Stimulated activated CD4-positive, alpha-beta T cell treated with anti-CD3 and anti-CD28 coated beads, Interleukin-15, amount 100 ng/mL, for 24 hours (primary cell): ENCODE results near the gene SYNDIG1.
"Not testable (repeated sequence)": the region's sequence is repeated elsewhere in the genome, so short reads cannot be mapped to it uniquely, and the experiment has no call there.

Experiments
- DNase-seq: peaks from one replicate; pipeline ENCODE4 v3.0.0-alpha.2; 2020

SYNDIG1 gene

DNA sequence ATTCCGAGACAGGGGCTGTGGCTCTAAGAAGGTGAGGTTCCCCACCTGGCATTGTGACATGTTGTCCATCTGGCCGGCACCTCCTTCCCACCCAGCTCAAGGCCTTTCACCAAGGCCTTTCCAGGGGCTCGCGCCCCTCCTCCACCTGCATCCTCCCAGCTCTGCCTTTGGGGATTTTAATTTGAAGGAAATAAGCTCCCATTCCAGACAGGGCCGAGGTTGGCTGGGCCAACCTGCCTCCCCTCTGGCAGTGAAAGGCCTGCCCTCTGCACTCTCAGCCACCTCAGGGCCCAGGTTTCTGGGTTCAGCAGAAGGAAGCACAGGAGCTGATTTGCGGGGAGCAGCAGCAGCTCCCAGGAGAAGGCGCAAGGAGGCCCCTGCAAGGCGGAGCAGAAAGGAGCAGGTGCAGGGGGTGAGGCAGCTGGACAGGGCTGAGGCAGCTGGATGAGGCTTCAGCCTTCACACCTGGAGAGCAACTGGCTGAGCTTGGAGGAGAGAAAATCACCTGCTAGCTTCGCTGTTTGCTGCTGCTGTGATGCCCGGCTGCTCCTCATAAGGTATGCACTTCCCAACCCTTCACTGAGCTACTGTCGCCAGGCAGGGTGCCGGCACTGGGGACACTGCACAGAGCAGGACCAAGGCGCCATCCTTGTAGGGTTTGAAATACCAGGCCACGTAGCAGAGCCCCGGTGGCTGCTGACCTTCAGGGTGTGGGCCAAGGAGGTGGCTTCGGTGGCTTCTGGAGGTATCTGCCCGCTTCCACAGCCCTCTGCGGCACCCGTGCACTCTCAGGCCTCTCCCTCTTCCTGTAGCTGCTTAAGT lies 147.0 kb downstream of the SYNDIG1 start:
- no peak for DNase-seq

DNA sequence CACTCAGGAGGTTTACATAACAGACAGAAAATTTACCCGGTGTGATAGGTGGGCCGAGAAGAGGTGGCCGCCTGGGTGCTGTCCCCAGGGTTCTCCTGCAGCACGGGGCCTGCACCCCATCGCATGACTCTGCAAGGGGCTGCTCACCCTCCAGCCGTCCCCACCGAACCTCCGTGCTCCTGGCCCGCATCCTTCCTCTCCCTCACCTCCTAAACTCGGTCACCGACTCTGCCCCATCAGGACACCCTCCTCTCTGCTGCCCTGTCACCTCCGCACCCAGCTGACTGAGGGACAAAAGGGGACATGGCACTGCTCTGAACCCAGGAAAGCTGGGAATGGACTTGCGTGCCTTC lies 147.6 kb downstream of the SYNDIG1 start:
- DNase-seq: no peak

DNA sequence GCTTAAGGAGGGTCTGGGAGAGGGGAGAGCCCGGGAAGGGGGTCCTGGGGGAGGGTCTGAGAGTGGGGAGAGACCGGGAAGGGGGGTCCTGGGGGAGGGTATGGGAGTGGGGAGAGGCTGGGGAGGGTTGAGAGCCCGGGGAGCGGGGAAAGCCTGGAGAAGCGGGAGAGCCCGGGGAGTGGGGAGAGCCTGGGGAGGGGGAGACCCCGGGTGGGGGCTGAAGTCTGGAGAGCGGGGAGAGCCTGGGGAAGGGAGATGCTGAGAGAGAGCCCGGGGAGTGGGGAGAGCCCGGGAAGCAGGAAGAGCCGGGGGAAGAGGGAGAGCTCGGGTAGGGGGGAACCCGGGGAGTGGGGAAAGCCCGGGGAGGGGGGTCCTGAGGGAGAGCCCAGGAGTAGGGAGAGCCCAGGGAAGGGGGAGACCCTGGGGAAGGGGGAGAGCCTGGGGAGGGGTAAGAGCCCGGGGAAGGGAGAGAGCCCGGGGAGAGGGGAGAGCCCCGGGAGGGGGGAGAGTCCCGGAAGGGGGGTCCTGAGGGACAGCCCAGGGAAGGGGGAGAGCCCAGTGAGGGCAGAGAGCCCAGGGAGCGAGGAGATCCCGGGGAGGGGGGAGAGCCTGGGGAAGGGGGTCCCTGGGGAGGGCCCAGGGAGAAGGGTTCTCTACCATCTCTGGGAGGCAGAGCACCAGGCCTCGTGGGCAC lies 148.5 kb downstream of the SYNDIG1 start:
- DNase-seq: no peak

DNA sequence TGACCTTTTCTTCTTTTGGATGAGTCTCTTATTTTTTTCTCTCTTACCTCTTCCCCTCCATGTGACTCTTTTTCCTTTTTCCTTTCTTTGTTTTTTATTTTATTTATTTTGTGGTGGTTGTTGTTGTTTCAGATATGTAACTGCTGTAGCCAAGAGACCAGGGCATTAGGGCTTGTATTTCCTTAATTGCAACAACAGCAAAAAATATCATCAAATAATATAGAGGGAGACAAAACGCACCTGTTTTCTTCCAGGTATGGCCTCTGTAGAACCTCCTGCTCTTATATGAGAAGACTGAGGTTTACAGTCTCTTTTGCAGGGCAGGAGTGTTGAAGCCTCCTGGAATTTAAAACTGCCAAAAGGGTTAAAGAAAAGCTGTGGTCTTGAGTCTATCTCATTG lies 149.3 kb downstream of the SYNDIG1 start:
- no peak for DNase-seq

DNA sequence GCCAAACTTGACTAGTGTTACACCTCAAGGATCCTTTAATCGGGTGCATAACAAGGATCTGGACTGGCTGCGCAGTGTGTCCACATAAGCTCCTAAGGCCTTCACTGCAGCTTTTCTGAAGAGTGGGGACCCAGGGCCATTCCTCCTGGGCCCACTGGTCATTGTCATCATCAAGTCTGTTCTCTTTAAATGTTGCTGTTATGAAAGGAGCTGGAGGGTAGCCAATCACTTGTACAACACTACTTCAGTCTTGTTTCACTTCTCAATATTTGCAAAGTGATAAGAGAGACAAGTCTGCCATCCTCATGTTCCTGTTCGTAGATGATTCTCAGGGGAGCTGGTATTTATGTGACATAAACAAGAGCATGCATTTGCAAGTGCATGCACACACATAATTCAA lies 149.8 kb downstream of the SYNDIG1 start:
- DNase-seq: no peak

DNA sequence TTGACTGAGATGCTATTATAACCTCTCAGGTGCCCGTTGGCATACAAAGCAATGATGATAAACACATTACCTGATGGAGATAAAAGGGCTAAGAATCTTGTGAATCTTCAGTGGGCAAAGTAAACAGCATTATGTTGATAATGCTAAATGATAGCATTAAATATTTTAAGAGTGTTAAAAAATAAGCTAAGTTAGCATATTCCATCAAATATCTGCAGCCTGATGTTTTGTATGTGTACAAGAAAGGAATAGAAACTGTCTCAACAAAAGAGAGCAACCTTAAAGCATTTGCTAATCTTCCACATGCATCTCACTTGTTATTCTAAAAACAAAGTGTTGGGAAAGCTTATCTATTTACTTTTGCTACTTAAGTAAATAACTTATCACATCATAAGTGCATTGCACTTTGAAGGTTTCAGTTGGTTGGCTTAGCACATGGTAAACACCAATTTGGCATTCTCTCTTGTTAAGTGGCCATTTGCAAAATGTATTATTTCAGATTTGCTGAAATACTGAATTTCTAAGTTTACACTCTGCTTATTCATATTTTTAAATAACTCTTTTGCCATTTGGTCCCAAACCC lies 151.6 kb downstream of the SYNDIG1 start:
- no peak for DNase-seq

DNA sequence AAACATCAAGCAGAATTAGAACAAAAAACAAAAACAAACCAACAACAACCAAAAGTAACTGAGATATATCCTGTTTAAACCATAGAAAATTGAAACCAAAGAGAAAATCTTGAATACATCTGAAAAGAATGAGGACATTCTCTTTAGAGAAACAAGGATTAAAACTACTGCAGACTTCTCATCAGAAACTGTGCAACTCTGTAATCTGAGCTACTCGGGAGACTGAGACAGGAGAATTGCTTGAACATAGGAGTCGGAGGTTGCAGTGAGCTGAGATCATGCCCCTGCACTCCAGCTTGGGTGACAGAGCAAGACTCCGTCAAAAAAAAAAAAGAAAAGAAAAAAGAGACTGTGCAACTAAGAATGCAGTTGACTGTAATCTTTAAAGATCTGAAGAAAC lies 153.4 kb downstream of the SYNDIG1 start:
- no peak for DNase-seq

DNA sequence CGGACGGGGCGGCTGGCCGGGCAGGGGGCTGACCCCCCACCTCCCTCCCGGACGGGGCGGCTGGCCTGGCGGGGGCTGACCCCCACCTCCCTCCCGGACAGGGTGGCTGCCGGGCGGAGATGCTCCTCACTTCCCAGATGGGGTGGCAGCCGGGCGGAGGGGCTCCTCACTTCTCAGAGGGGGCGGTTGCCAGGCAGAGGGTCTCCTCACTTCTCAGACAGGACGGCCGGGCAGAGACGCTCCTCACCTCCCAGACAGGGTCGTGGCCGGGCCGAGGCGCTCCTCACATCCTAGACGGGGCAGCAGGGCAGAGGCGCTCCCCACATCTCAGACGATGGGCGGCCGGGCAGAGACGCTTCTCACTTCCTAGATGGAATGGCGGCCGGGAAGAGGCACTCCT lies 156.7 kb downstream of the SYNDIG1 start:
- not testable (repeated sequence) for DNase-seq

DNA sequence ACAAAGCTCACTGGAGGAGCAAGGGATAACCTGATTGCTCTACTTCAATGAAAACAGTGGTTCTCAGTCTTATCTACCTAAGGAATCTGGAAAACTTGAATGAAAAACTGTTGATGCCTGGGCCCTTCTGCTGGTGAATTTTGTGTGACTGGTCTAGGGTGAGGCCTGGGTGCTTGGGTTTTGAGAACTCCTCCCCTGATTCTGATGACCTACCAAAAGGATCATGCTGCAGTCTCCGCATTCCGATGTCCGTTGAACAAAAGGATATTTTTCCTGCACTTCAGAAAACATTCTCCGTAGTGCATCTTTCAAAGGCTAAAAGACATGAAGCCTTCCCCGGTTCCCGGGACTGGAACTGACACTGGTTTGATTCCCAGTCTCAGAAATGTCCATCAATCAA lies 157.9 kb downstream of the SYNDIG1 start:
- DNase-seq: no peak

DNA sequence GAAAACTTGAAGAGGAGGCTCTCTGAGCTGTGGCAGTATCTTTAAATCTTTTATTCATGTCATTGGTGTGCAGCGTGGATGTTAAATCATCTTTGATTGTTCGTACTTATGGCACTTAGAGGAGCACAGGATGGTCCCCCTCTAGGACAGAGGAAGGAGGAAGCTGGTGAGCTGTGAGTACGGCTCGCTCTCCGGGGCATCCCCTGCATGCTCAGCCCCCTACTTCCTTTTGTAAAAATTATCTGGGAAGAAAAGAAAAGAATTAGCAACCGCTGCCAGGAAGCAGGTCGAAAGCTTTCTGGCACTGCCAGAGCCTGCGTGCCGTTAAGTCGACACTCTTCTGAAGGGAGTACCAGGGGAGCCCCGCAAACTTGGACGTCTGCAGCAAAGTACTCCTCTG lies 158.5 kb downstream of the SYNDIG1 start:
- DNase-seq: no peak

DNA sequence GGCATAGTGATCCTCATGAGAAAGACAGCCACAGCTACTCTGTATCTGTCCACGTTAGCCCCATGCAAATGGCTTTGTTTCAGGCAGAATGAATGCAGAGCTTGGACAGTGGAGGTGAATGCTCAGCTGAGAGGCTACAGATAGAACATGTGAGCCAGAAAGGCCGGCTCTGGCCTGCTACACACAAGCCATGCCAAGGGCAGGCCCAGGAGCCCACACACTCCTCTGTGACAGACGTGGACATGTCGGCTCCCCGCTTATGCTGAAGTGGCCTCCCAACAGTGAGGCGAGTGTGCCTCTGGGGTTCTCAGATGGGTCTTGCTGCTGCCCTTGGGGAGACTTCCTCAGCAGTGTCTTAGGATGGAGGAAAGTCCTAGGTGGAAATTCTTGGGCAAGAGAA lies 159.6 kb downstream of the SYNDIG1 start:
- no peak for DNase-seq

DNA sequence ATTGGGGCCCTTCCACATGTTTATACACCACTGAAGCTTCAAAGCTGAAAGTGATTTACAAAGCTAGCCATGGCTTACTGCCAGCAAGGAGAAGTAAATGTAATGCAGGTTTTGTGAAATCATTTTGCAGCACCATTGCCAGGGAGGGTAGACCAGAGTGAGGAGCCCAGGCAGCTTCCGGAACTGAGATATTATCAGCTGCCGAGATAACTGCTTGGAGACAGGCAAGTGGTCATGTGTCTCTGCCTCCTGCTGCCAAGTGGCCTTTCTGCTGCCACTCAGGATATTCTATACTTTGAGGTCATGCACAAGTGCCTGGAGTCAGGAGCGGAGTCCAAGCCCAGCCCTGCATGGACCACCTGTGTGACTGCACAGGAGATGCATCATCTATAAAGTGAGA lies 160.2 kb downstream of the SYNDIG1 start:
- no peak for DNase-seq

DNA sequence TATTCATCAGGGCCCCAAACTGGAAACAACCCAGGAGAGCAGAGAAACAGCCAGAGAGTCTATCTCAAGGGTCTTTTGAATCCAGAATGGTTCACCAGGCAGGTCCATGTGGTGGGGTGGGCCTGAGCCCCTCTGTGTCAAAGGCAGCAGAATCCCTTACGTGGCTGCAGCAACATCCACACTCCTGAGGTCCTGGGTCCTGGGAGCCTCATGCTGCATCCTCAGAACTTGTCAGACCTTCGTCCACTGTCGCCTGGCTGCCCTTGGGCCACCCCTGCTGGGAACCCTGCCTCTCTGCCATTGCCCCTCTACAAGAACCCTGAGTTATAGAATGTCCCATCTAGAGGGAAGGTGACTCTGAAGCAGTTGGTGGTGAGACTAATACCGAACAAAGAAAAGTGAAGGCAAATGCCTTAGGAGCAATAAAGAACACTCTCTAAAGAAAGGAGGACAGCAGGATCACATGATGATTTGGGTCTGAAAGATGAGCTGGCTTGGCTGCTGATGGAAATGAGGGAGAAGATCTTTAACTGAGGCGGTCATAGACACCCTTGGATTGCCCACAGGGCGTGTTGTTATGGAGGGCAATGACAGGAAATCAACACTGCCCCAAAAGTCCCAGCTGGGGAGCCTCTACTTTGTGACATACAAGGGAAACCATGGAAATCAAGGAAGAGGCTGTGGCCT lies 161.2 kb downstream of the SYNDIG1 start:
- no peak for DNase-seq

DNA sequence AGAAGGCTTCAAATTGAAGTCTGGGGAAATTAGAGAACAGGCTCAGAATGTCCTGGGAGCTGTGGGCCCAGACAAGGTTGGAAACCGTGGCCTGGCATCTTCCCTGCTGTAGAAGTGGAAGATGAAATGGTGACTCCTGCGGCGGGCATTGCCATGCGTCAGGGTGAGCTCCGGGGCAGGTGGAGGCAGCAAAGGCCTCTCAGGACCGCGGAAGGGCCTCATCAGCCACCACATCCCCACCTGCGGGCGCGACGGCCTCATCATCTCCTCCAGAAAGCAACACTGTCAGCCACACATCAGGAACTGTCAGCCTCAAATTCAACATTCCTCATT lies 161.7 kb downstream of the SYNDIG1 start:
- no peak for DNase-seq

DNA sequence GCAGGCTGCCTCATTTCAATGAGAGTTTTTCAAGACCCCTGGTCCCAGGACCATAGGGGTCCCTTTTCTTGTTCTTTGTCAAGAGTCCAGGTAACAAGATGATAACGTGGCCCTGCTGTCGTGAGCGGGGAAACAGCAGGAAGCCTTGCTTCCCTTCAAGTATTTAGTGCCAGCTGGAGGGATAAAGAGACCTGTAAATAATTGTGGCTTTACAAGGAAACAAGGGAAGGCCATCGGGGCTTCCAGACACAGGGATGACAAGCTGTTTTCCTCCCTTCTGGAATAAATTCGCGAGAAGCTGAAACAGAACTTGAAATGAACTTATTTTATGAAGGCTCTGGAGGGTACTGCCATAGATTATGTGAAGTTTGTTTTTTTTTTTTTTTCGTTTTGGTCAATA lies 163.2 kb downstream of the SYNDIG1 start:
- DNase-seq: no peak

DNA sequence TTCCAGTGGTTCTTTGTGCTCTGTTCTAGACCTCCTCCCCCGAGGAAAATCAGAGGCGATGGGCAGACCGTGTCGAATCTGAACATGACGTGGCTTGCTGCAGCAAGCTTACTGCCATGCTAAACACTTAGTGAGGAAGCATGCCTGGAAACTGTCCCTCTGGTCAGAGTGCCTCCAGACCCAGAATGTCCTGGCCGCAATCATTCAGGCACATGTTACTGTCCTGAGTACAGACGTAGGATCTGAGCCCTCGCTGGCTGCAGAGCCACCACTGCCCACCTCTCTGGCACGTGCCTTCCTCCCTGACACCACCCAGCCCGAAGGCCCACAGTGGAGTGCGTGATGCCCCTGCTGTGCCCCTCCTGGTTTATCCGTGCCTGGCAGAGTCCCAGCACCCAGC lies 163.6 kb downstream of the SYNDIG1 start:
- no peak for DNase-seq

DNA sequence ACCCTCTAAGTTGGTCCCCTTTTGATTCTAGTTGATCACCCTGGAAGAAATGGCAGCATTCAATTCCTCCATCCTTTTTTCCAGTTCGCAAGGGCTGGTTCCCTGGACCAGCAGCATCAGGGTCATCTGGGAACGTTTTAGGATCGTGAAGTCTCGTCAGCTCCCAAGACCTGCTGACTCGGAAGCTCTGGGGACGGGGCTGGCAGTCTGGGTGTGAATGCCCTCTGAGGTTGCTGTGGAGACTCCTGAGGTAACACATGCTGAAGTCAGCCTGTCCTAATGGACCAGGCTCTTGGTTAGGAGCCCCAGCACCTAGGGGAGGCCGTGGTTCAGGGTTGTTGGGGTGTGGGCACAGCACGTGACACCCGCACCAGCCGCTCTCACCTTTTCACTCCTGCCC lies 164.1 kb downstream of the SYNDIG1 start:
- DNase-seq: no peak

DNA sequence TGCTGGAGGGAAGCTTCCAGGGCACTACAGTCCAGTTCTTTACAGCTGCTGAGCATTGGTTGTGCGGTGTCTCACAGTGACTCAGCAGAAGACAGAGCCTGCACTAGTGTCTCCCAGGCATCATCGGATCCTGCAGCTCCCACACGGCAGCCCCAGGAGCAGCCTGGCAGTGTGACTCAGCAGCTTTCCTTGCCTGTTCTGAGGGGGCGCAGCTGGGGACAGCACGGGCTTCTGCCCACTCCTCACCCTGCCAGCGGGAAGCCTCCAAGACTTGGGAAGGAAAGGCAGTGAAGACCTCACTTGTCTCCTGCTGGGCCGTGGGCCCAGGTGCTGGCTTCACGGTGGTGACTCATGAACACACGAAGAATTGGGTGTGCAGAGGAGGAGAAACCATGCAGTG lies 165.4 kb downstream of the SYNDIG1 start:
- no peak for DNase-seq

DNA sequence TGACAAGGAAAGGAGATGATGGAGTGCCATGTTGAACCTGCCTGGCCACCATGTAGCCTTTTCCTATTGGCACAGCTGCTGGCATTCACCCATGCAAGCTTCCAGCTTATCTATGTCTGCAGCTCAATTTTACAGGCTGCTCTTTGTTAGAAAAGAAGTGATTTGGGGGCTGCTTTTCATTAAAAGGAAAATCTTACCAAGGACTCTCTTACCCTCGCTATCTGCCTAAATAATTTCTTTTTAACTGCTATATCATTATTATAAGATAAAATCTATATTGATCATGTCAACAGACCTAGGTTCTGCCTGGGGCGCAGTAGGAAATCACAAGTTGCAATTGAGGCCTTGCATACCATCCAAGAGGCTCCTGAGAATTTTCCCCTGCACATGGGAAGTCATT lies 167.2 kb downstream of the SYNDIG1 start:
- no peak for DNase-seq

DNA sequence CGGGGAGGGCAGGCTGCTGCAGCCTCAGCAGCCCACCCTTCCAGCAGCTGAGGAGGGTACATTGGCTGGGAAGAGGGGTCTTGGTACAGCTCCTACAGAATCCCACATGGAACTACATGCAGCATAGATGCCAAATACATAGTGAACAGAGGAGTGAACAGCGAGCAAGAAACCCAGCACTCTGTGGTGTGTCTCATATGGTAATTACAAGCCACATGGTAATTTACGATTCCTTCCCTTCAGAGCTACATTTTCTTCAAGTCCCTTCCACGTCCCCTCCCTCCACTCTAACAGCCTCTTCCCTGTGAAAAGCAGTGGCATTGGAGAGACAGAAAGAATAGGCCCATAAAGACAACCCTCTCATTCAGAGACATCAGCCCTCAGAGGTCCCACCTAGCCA lies 167.7 kb downstream of the SYNDIG1 start:
- DNase-seq: no peak

DNA sequence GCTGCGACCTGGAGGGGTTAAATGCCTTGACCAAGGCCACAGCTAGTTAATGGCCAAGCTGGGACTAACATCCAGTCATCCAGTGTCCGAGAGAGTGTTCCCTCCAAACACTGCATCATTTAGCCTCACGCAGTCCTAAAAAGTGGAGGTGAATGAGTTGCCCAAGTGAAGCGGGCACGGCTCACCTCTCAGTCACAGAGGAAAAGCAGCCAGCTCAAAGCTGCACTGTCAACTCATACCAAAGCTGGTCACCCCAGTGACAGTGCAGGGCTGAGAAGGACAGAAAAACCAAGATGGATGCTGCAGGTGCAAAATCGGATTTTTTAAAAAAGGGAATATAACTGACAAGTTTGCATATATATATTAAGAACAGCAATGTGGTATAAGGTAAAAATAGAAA lies 168.5 kb downstream of the SYNDIG1 start:
- DNase-seq: no peak

DNA sequence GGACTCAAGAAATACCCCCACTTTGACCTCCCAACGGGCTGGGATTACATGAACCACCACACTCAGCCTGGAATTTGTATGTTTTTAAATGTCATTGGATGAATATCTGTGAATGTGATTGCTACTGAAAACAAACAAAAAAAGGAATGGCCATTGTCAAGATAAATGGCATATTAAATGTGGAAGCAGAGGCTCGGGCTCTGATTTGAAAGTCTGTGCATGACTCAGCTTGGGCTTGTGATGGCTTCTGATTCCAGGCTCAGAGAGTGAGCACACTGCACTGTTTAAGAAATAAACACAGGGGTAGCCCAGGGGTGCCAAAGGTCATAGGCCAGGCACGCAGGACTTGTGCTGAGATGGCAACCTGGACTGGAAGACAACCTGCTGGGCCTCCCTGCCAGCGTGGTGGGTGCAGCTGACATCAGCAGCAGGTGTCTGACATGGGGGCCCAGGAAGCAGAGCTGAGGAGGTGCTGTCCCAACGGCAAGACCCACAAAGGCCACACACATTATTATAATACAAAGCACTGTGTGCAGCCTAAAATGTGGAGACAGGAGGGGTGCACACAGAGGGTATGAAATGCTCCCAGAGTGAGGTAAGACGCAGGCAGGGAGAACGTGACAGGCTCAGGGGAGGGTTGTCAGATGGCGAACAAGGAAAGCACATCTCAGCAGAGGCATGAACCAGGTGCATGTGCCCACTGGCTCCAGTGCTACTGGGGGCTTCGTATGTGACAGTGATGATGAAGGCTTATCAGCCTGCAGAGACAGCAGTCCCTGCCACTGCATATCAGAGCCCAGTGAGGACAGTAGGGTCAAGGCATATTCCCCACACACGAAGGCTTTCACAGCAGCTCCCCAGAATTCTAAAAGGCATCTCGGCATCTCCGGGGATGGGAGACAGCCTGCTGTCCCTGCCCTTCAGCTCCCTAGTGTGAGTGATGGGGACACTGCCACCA lies 169.4 kb downstream of the SYNDIG1 start:
- DNase-seq: no peak

DNA sequence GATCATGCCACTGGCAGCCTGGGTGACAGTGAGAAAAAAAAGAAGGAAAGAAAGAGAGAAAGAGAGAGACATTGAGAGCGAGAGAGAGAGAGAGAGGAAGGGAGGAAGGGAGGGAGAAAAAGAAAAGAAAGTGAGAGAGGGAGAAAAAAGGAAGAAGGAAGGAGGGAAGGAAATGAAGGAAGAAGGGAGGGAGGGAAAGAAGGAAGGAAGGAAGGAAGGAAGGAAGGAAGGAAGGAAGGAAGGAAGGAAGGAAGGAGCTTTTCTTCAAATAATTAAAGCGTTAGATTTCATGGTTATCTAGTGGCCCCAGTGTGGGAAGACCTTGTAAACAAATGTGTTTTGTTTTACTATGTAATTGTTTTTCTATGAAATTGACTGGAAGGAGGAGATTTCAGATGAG lies 170.8 kb downstream of the SYNDIG1 start:
- no peak for DNase-seq
